ENCODE data around the gene TXNDC16.

The TXNDC16 gene

DNA sequence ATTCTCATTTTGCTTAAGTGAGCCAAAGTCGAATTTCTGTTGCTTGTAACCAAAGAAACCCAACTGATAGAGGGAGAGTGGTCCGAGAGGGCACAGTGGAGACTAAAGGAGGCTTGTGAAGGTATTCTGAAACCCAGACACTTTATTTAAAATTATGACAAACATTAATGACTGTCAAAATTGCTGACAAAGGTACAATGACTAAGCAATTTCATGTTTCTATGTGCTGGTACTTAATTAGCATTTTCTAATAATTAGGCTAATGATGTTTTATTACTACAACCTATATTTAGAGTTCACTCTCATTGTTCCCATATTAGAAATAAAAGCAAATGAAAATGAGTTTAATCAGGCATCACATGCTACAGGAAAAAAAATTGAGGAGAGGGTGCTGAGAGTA is 121.8 kb downstream of the TXNDC16 start:
- H3K79me2 ChIP-seq (ENCODE audit: control insufficient read depth, low read length): no peaks in the 10 kb centered on the region
- no peak overlapping the region for H3K27ac ChIP-seq (ENCODE audit: low read depth, low read length)
- H4K20me1 ChIP-seq (ENCODE audit: control insufficient read depth, insufficient read depth, low read depth, low read length): no peaks in the 10 kb centered on the region
- H3K36me3 ChIP-seq (ENCODE audit: control insufficient read depth, low read length): peaks cover 8% of the 10 kb centered on the region
- H3K4me3 ChIP-seq (ENCODE audit: low read length): no peak overlapping the region
- TF ChIP-seq CTCF (IDR thresholded peaks at IDR 0.05; ENCODE audit: low read depth, low read length, poor library complexity, severe bottlenecking): no peak
- TF ChIP-seq EZH2phosphoT487 (IDR thresholded peaks at IDR 0.05; ENCODE audit: borderline replicate concordance, low read length): no peak
- H3K27me3 ChIP-seq (ENCODE audit: control insufficient read depth, low read length): no peaks in the 10 kb centered on the region
- no peak overlapping the region for H3K4me2 ChIP-seq (ENCODE audit: low read length)
- H3K9me3 ChIP-seq (ENCODE audit: control insufficient read depth, insufficient read depth, low read length): no peaks in the 10 kb centered on the region
- no peaks in the 10 kb centered on the region for H3F3A ChIP-seq (ENCODE audit: control insufficient read depth, insufficient read depth)
- no peaks in the 10 kb centered on the region for H3K4me1 ChIP-seq (ENCODE audit: control insufficient read depth, low read length)
- no peaks in the 10 kb centered on the region for H3K9me2 ChIP-seq (replicated peaks; ENCODE audit: control insufficient read depth, low read length)

GRCh38 chr14:52429451-52429850 is 122.9 kb downstream of the TXNDC16 start:
- Histone ChIP-seq H3K27ac (ENCODE audit: low read depth, low read length) (no peak overlapping the region), H3K36me3 (ENCODE audit: control insufficient read depth, low read length) (peaks cover 8% of the 10 kb centered on the region), H3K4me1 (ENCODE audit: control insufficient read depth, low read length) (no peaks in the 10 kb centered on the region), H3K4me2 (ENCODE audit: low read length) (no peak overlapping the region), H3K27me3 (ENCODE audit: control insufficient read depth, low read length) (no peaks in the 10 kb centered on the region), H3K4me3 (ENCODE audit: low read length) (no peak overlapping the region), H3F3A (ENCODE audit: control insufficient read depth, insufficient read depth) (no peaks in the 10 kb centered on the region), H3K9me3 (ENCODE audit: control insufficient read depth, insufficient read depth, low read length) (no peaks in the 10 kb centered on the region), H4K20me1 (ENCODE audit: control insufficient read depth, insufficient read depth, low read depth, low read length) (no peaks in the 10 kb centered on the region), H3K9me2 (replicated peaks; ENCODE audit: control insufficient read depth, low read length) (no peaks in the 10 kb centered on the region), H3K79me2 (ENCODE audit: control insufficient read depth, low read length) (no peaks in the 10 kb centered on the region)
- TF ChIP-seq CTCF (IDR thresholded peaks at IDR 0.05; ENCODE audit: low read depth, low read length, poor library complexity, severe bottlenecking) (no peak), EZH2phosphoT487 (IDR thresholded peaks at IDR 0.05; ENCODE audit: borderline replicate concordance, low read length) (no peak)

- Histone ChIP-seq H3K4me2 (ENCODE audit: low read length) (no peak overlapping the region), H4K20me1 (ENCODE audit: control insufficient read depth, insufficient read depth, low read depth, low read length) (no peaks in the 10 kb centered on the region), H3K27me3 (ENCODE audit: control insufficient read depth, low read length) (no peaks in the 10 kb centered on the region), H3K9me3 (ENCODE audit: control insufficient read depth, insufficient read depth, low read length) (no peaks in the 10 kb centered on the region), H3K4me3 (ENCODE audit: low read length) (no peak overlapping the region), H3K9me2 (replicated peaks; ENCODE audit: control insufficient read depth, low read length) (no peaks in the 10 kb centered on the region), H3K27ac (ENCODE audit: low read depth, low read length) (no peak overlapping the region), H3F3A (ENCODE audit: control insufficient read depth, insufficient read depth) (no peaks in the 10 kb centered on the region), H3K36me3 (ENCODE audit: control insufficient read depth, low read length) (peaks cover 8% of the 10 kb centered on the region), H3K79me2 (ENCODE audit: control insufficient read depth, low read length) (no peaks in the 10 kb centered on the region), H3K4me1 (ENCODE audit: control insufficient read depth, low read length) (no peaks in the 10 kb centered on the region)
- TF ChIP-seq EZH2phosphoT487 (IDR thresholded peaks at IDR 0.05; ENCODE audit: borderline replicate concordance, low read length) (no peak), CTCF (IDR thresholded peaks at IDR 0.05; ENCODE audit: low read depth, low read length, poor library complexity, severe bottlenecking) (no peak)
Observed at GRCh38 chr14:52427460-52427859, 124.8 kb downstream of the TXNDC16 start.

All from DOHH2 (cell line).